A549 (cell line): ENCODE measurements around the gene IFNLR1. TPM values are rescaled to one million over a fixed set of nuclear protein-coding genes. Genes with fewer than 3 reads are reported as not detected.

ENCODE experiments used
- ATAC-seq, 2 experiments: fragments of 200-7000 bp in 1 of 2; fragments of >200 bp in 1 of 2; cut with Nextera tagmentation in 1 of 2; cut with Tn5 transposase in 1 of 2; 3 replicates each; pipeline versions ENCODE4 v1.8.0 to v1.9.1; 2018 to 2020; ENCODE audit warnings: mild to moderate bottlenecking in 1 of 2, moderate library complexity in 1 of 2
- CTCF ChIA-PET: fragments of 300-600 bp; sonication (Branson Sonifier 250); formaldehyde crosslinking; extraction: SDS; loops from one replicate; lab custom pipeline; 2021; ENCODE audit warnings: antibody characterized with exemption, inconsistent platforms; lab: Yijun Ruan, JAX
- POLR2A ChIA-PET: fragments of 350-600 bp; formaldehyde crosslinking; extraction: SDS; loops from one replicate; lab custom pipeline; 2021; ENCODE audit warnings: antibody characterized with exemption, inconsistent platforms; lab: Yijun Ruan, JAX
- DNase-seq, 2 experiments: peaks; one replicate each; pipeline versions ENCODE4 v3.0.0 to v3.0.0-alpha.2; 2011 to 2016; ENCODE audit warnings: low read depth in 1 of 2, low spot score in 1 of 2
- FAIRE-seq: peaks from 2 replicates; lab custom pipeline; 2011; peaks lifted over from hg19 to GRCh38; lab: Jason Lieb, UNC
- H3K27ac ChIP-seq, 2 experiments: fragments of >200 bp; sonication (Bioruptor Twin); formaldehyde crosslinking; 3 replicates each; pipeline ENCODE4 v1.5.1; 2016 to 2017
- H3K4me1 ChIP-seq: fragments of >200 bp; sonication (Bioruptor Twin); formaldehyde crosslinking; 3 replicates; pipeline ENCODE4 v1.6.1; 2016
- H3K4me2 ChIP-seq: fragments of >200 bp; sonication (Bioruptor Twin); formaldehyde crosslinking; 3 replicates; pipeline ENCODE4 v1.6.1; 2016
- H3K4me3 ChIP-seq: fragments of >200 bp; sonication (Bioruptor Twin); formaldehyde crosslinking; 3 replicates; pipeline ENCODE4 v1.5.1; 2016
- H3K9me3 ChIP-seq: fragments of >200 bp; sonication (Bioruptor Twin); formaldehyde crosslinking; 3 replicates; pipeline ENCODE4 v1.6.1; 2016
- CEBPB ChIP-seq, 2 experiments: fragments of >200 bp in 1 of 2; sonication (Bioruptor Twin) in 1 of 2; formaldehyde crosslinking in 1 of 2; IDR thresholded peaks; 2 replicates each; pipeline ENCODE4 v1.6.1; 2012 to 2016
- CHD2 ChIP-seq: fragments of 150-350 bp; IDR thresholded peaks from 2 replicates; pipeline ENCODE4 v1.6.1; 2014; ENCODE audit warnings: low read length; ENCODE audit not compliant: partially characterized antibody
- EP300 ChIP-seq, 2 experiments: fragments of >200 bp; sonication (Bioruptor Twin); formaldehyde crosslinking; IDR thresholded peaks; 2 replicates in 1 of 2; 3 replicates in 1 of 2; pipeline ENCODE4 v1.6.1; 2016 to 2017
- FOXS1 ChIP-seq: fragments of 250-450 bp; sonication (Bioruptor Pico); IDR thresholded peaks from 2 replicates; pipeline ENCODE4 v1.5.0; 2020; ENCODE audit warnings: mild to moderate bottlenecking, moderate library complexity
- HOXB5 ChIP-seq: fragments of 250-450 bp; sonication (Bioruptor Pico); IDR thresholded peaks from 2 replicates; pipeline ENCODE4 v1.5.0; 2020; ENCODE audit warnings: mild to moderate bottlenecking, moderate library complexity
- JUNB ChIP-seq: fragments of >200 bp; sonication (Bioruptor Twin); formaldehyde crosslinking; IDR thresholded peaks from 2 replicates; pipeline ENCODE4 v1.6.1; 2016
- MAFK ChIP-seq: fragments of 450-650 bp; IDR thresholded peaks from 2 replicates; pipeline ENCODE4 v1.6.1; 2014; ENCODE audit not compliant: partially characterized antibody
- MAZ ChIP-seq: fragments of 150-350 bp; IDR thresholded peaks from 2 replicates; pipeline ENCODE4 v1.6.1; 2014; ENCODE audit warnings: antibody characterized with exemption, low read depth, low read length, borderline replicate concordance
- NFE2L2 ChIP-seq: fragments of 150-350 bp; conservative IDR thresholded peaks from 2 replicates; pipeline ENCODE4 v1.6.1; 2014; ENCODE audit warnings: low read length
- NR3C1 ChIP-seq: fragments of >200 bp; sonication (Bioruptor Twin); formaldehyde crosslinking; IDR thresholded peaks from 3 replicates; pipeline ENCODE4 v1.6.1; 2017
- PBX3 ChIP-seq: IDR thresholded peaks from 2 replicates; pipeline ENCODE4 v1.6.1; 2012
- PHF8 ChIP-seq: fragments of 200-600 bp; sonication (generic); IDR thresholded peaks from 2 replicates; pipeline ENCODE4 v1.6.1; 2016; ENCODE audit warnings: low read depth, mild to moderate bottlenecking, antibody characterized with exemption, moderate library complexity, borderline replicate concordance
- RNF2 ChIP-seq: fragments of 200-600 bp; sonication (generic); IDR thresholded peaks from 2 replicates; pipeline ENCODE4 v1.6.1; 2016; ENCODE audit warnings: low read depth, mild to moderate bottlenecking, antibody characterized with exemption, moderate library complexity, borderline replicate concordance
- ZFP36 ChIP-seq: fragments of 450-650 bp; IDR thresholded peaks from 2 replicates; pipeline ENCODE4 v1.6.1; 2014; ENCODE audit warnings: borderline replicate concordance; ENCODE audit not compliant: partially characterized antibody
- WGBS: methylation state at CpG from one replicate; pipeline ENCODE4 v1.1.6; 2017; ENCODE audit errors: missing lambda C conversion rate; 5-methylcytosine and 5-hydroxymethylcytosine counted together
- polyA plus RNA-seq, 4 experiments: library from polyadenylated mRNA; depleted of rRNA in 3 of 4; stranded (reverse); fragments of >200 nt; fragmentation: RNase III in 1 of 4; extraction: RNeasy Plus Mini Kit Qiagen cat#74134 plus additional on column Dnase treatment in 1 of 4; gene quantifications; 2 replicates in 3 of 4; 3 replicates in 1 of 4; pipeline ENCODE4 v1.2.3, GENCODE V29; 2011 to 2017
- TF ChIP-seq, protein P1 (sequence below): fragments of >200 bp; sonication (Bioruptor Twin); formaldehyde crosslinking; IDR thresholded peaks from 2 replicates; pipeline ENCODE4 v1.6.1; 2016

Gene IFNLR1
- polyA plus RNA-seq, 2 of the 4 experiments (the other 2 are of a cell fraction) = 0.84 to 1.3 TPM

DNA sequence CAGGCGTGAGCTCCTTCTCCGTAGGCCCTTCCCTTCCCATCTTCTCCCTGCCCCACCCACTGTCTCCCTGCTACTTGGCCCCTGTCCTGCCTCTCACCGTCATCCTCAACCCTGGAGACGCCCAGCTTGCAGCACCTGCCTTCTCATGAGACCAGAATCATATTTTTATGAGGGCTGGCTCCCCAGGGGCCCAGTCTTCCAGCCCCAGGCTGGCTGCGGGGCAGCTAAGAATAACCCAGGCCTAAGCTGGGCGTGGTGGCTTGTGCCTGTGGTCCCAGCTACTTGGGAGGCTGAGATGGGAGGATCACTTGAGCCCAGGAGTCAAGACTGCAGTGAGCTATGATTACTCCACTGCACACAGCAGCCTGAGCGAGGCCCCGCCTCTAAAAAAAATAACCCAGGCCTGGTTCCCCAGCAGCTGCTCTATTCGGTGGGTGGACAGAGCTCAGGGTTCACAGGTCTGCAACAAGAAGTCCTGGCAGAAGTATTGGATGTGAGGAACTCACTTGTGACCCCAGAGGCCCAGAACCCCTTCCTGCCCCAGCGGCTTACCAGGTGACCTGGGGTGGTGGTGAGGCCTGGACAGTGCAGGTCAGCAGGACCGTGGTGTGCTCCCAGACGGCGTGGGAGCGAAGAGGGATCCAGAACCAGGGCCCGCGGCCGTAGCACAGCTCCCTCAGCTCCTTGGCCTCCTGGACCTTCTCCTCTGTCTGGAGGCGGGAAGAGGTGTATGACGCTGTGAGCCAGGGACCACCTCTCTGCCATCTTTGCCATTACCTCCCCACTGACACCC, 81.5 kb downstream of the IFNLR1 start:
- WGBS = 85% methylated on average over 10 of the region's 19 CpGs
- Histone ChIP-seq H3K9me3 (no peaks in the 10 kb centered on the region), H3K4me2 (no peak overlapping the region), H3K4me3 (no peak overlapping the region), H3K27ac (peak overlapping the region in 1 of 2 experiments; percentile 43; a peak in 1 of 6 replicates), H3K4me1 (peaks cover 30% of the 10 kb centered on the region)
- ChIA-PET POLR2A (no interaction called here), CTCF (interaction anchor here (1.5 kb wide), 1 partner anchor 37 kb away, joined by 4 read pairs; the partner anchor contains the start of gene IL22RA1)
- no peak for FAIRE-seq
- TF ChIP-seq MAFK = no peak
- TF ChIP-seq NFE2L2 = no peak
- ATAC-seq = no peak
- DNase-seq = no peak

DNA sequence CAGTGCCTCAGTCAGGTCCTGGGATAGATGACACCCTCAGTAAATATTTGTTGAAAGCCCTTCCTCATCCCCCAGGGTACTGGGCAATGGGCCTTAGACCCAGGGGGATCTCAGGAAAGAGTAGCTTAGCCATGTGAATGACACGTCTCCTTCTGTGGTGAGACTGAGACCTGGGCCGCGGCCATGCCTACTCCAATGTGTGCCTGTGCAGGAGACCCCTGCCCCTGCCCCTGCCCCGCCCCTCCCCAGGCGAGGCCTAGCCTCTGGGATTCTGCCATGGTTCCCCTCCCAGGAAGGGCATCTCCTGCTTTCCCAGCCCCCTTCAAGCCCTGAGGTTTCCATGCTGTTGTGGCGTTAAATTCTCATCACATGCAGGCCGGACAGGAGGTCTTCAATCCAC, 82.2 kb downstream of the IFNLR1 start:
- 94% methylated on average over 2 of the region's 7 CpGs for WGBS
- CTCF ChIA-PET = no interaction called here
- H3K27ac ChIP-seq = no peak overlapping the region
- DNase-seq (no peak), ATAC-seq (no peak), FAIRE-seq (no peak)
- H3K4me3 ChIP-seq = no peak overlapping the region
- TF ChIP-seq RNF2 (no peak), CEBPB (IDR thresholded peaks at IDR 0.05) (no peak), JUNB (no peak), ZFP36 (no peak), MAZ (no peak), CHD2 (no peak), FOXS1 (CRISPR knock-in tag) (no peak), NFE2L2 (no peak), NR3C1 (no peak), EP300 (IDR thresholded peaks at IDR 0.05) (no peak), PHF8 (no peak), PBX3 (no peak), HOXB5 (CRISPR knock-in tag) (no peak)
- TF ChIP-seq, protein P1, sequence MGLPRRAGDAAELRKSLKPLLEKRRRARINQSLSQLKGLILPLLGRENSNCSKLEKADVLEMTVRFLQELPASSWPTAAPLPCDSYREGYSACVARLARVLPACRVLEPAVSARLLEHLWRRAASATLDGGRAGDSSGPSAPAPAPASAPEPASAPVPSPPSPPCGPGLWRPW = no peak
- H3K4me1 ChIP-seq = peaks cover 30% of the 10 kb centered on the region
- POLR2A ChIA-PET = no interaction called here
- no peak overlapping the region for H3K4me2 ChIP-seq
- H3K9me3 ChIP-seq = no peaks in the 10 kb centered on the region

Other genes starting within 250 kb of the IFNLR1 start
- gene PNRC2, start 227.5 kb downstream of the IFNLR1 start, polyA plus RNA-seq (2011; rRNA removed) = 38.1 and 106 TPM in 2 replicates
- gene PNRC2, start 227.5 kb downstream of the IFNLR1 start, polyA plus RNA-seq (2017; fragmentation: RNase III; extraction: RNeasy Plus Mini Kit Qiagen cat#74134 plus additional on column Dnase treatment) = 34.4 to 37.5 TPM (median 36.1 TPM) in 3 replicates
- gene SRSF10, start 207.0 kb downstream of the IFNLR1 start, polyA plus RNA-seq (2011; rRNA removed) = 119 and 180 TPM in 2 replicates
- 140 to 141 TPM (median 141 TPM) in 3 replicates for gene SRSF10, start 207.0 kb downstream of the IFNLR1 start, polyA plus RNA-seq (2017; fragmentation: RNase III; extraction: RNeasy Plus Mini Kit Qiagen cat#74134 plus additional on column Dnase treatment)
- gene MYOM3, start 75.2 kb downstream of the IFNLR1 start, polyA plus RNA-seq (2011; rRNA removed) = 2.6 and 2.7 TPM in 2 replicates
- gene MYOM3, start 75.2 kb downstream of the IFNLR1 start, polyA plus RNA-seq (2017; fragmentation: RNase III; extraction: RNeasy Plus Mini Kit Qiagen cat#74134 plus additional on column Dnase treatment) = 7.3 to 8.7 TPM (median 8.5 TPM) in 3 replicates
- 1.7 and 2.1 TPM in 2 replicates for gene IL22RA1, start 44.1 kb downstream of the IFNLR1 start, polyA plus RNA-seq (2011; rRNA removed)
- 1.2 to 1.5 TPM (median 1.4 TPM) in 3 replicates for gene IL22RA1, start 44.1 kb downstream of the IFNLR1 start, polyA plus RNA-seq (2017; fragmentation: RNase III; extraction: RNeasy Plus Mini Kit Qiagen cat#74134 plus additional on column Dnase treatment)
- 1.6 and 2.5 TPM in 2 replicates for gene GRHL3, start 132.1 kb upstream of the IFNLR1 start, polyA plus RNA-seq (2011; rRNA removed)
- 0.58 to 0.71 TPM (median 0.59 TPM) in 3 replicates for gene GRHL3, start 132.1 kb upstream of the IFNLR1 start, polyA plus RNA-seq (2017; fragmentation: RNase III; extraction: RNeasy Plus Mini Kit Qiagen cat#74134 plus additional on column Dnase treatment)
- gene STPG1, start 226.5 kb upstream of the IFNLR1 start, polyA plus RNA-seq (2011; rRNA removed) = 9.5 and 9.7 TPM in 2 replicates
- gene STPG1, start 226.5 kb upstream of the IFNLR1 start, polyA plus RNA-seq (2017; fragmentation: RNase III; extraction: RNeasy Plus Mini Kit Qiagen cat#74134 plus additional on column Dnase treatment) = 4.2 to 4.9 TPM (median 4.4 TPM) in 3 replicates
- 10.4 and 14.7 TPM in 2 replicates for gene NIPAL3, start 228.5 kb upstream of the IFNLR1 start, polyA plus RNA-seq (2011; rRNA removed)
- 4.5 to 5.2 TPM (median 5.1 TPM) in 3 replicates for gene NIPAL3, start 228.5 kb upstream of the IFNLR1 start, polyA plus RNA-seq (2017; fragmentation: RNase III; extraction: RNeasy Plus Mini Kit Qiagen cat#74134 plus additional on column Dnase treatment)